Measurements from ENCODE around the gene OSBPL6.
"Not testable (repeated sequence)": the region's sequence is repeated elsewhere in the genome, so short reads cannot be mapped to it uniquely, and the experiment has no call there.

OSBPL6 gene

DNA sequence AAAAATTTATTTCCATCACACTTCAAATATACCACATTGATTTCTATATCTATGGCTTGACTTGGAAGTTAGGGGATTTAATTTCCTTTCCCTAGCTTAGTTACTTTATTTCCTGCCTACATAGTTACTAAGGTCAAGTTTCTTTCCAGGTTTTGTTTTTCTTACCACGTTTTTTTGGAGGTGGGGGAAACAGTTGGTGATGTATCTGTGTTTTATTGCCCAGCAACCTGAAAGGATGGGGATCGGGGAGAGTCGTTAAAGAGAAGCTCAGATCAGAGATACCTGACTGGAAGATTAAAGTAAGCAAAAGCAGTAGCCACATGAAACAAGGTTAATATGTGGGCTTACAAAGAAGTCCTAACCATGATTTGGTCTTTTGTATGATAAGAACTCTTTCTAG, 127.8 kb downstream of the OSBPL6 start (continued):
- TF ChIP-seq CSRNP3 (CRISPR knock-in tag; IDR thresholded peaks at IDR 0.05) (no peak), SNAI2 (CRISPR knock-in tag; IDR thresholded peaks at IDR 0.05) (no peak), BACH2 (CRISPR knock-in tag; IDR thresholded peaks at IDR 0.05; ENCODE audit: borderline replicate concordance) (no peak), ISL1 (CRISPR knock-in tag; IDR thresholded peaks at IDR 0.05) (no peak), ESRRG (CRISPR knock-in tag; IDR thresholded peaks at IDR 0.05) (no peak)

DNA sequence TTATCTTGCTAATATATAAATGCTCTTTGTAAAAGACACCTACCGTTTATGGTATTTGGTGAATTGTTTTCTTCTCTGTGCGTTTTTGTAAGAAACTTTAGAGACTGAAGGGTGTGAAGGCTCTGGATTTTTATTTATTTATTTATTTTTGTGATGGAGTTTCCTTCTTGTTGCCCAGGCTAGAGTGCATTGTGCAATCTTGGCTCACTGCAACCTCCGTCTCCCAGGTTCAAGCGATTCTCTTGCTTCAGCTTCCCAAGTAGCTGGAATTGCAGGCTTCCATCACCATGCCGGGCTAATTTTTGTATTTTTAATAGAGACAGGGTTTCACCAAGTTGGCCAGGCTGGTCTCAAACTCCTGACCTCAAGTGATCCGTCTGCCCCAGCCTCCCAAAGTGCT, 129.0 kb downstream of the OSBPL6 start:
- ATAC-seq = not testable (repeated sequence)

DNA sequence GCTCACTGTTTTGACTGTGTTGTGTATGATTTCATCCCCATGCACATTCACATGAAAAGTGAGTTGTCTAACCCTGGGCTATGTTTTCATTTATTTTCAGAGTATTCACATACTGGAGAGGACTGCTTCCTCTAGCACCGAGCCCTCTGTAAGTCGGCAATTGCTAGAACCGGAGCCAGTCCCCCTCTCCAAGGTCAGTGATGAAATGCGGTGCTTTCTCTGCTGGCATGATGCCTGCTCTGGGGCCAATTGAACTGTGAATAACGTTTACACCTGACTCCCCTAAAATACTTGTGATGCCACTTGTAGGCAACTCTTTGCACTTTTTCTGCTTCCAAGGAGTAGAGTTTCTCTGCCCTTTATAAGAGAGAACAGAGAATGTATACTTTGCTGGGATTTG, 129.8 kb downstream of the OSBPL6 start:
- no peak for ATAC-seq
- no peak for TF ChIP-seq ZFP3 (CRISPR knock-in tag; IDR thresholded peaks at IDR 0.05)
- TF ChIP-seq RARB (CRISPR knock-in tag; IDR thresholded peaks at IDR 0.05) = no peak
- no peak for TF ChIP-seq TCF4 (CRISPR knock-in tag; IDR thresholded peaks at IDR 0.05; ENCODE audit: borderline replicate concordance)

DNA sequence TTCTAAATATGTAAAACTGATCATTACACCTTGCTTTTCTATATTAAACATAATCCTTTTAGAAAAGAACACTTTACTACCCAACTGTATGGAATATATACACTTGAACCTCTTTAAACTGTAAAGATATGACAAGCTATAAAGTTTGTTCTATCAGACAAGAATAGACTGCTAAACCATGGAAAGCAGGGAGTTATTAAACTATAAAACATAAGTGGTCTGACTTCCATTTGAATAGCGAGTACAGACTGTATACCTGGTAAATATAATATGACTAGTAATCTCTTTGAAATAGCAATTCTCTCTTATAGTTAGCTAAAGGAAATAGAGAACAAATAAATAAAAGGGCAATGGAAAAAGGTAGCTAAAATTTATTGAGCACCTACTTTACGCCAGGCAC, 131.0 kb downstream of the OSBPL6 start:
- ATAC-seq = no peak
- TF ChIP-seq ZNF565 (CRISPR knock-in tag; conservative IDR thresholded peaks at IDR 0.05; ENCODE audit: low read depth) (no peak), RARB (CRISPR knock-in tag; IDR thresholded peaks at IDR 0.05) (no peak)

DNA sequence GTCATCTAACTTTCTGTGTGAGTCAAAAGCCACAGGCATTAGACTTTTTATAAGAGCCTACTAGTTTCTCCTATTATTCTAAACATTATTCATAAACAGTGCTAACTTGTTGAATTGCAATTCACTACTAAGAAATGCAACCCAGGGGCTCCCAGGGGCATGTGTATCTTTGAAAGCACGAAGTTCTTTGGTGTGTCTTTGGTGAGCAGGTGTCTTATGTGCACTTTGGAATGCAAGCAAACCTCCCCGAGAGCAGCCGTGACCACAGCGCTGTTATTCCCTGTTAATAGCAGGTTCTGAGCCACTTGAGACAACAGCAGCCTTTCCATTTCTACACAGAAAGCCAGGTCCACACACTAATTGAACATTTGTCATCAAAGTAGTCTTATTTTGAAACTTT, 133.2 kb downstream of the OSBPL6 start:
- no peak for ATAC-seq
- TF ChIP-seq CSRNP3 (CRISPR knock-in tag; IDR thresholded peaks at IDR 0.05) (no peak), ISL1 (CRISPR knock-in tag; IDR thresholded peaks at IDR 0.05) (no peak), TCF4 (CRISPR knock-in tag; IDR thresholded peaks at IDR 0.05; ENCODE audit: borderline replicate concordance) (no peak)

DNA sequence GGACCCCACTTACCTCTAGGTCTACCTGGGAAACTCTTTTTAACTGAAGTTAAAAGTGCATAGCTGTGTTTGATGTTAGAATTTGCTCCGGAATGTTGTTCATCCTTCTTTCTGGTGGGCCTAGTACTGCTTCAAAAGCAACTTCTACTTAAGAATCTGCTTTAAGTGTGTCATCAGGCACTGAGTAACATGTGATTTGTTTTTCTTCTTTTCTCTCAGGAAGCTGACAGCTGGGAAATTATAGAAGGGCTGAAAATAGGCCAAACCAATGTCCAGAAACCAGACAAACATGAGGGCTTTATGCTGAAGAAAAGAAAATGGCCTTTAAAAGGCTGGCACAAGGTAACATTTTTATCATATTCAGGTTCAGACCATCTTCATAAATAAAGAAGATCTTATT, 133.7 kb downstream of the OSBPL6 start:
- ATAC-seq = no peak
- TF ChIP-seq POU6F1 (CRISPR knock-in tag; IDR thresholded peaks at IDR 0.05; ENCODE audit: borderline replicate concordance, low read depth) = no peak
- no peak for TF ChIP-seq ESRRG (CRISPR knock-in tag; IDR thresholded peaks at IDR 0.05)
- TF ChIP-seq ARNTL (CRISPR knock-in tag; IDR thresholded peaks at IDR 0.05; ENCODE audit: borderline replicate concordance, low read depth) = no peak
- TF ChIP-seq, protein P1, sequence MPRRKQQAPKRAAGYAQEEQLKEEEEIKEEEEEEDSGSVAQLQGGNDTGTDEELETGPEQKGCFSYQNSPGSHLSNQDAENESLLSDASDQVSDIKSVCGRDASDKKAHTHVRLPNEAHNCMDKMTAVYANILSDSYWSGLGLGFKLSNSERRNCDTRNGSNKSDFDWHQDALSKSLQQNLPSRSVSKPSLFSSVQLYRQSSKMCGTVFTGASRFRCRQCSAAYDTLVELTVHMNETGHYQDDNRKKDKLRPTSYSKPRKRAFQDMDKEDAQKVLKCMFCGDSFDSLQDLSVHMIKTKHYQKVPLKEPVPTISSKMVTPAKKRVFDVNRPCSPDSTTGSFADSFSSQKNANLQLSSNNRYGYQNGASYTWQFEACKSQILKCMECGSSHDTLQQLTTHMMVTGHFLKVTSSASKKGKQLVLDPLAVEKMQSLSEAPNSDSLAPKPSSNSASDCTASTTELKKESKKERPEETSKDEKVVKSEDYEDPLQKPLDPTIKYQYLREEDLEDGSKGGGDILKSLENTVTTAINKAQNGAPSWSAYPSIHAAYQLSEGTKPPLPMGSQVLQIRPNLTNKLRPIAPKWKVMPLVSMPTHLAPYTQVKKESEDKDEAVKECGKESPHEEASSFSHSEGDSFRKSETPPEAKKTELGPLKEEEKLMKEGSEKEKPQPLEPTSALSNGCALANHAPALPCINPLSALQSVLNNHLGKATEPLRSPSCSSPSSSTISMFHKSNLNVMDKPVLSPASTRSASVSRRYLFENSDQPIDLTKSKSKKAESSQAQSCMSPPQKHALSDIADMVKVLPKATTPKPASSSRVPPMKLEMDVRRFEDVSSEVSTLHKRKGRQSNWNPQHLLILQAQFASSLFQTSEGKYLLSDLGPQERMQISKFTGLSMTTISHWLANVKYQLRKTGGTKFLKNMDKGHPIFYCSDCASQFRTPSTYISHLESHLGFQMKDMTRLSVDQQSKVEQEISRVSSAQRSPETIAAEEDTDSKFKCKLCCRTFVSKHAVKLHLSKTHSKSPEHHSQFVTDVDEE (CRISPR knock-in tag; IDR thresholded peaks at IDR 0.05) = no peak
- TF ChIP-seq TOX (CRISPR knock-in tag; IDR thresholded peaks at IDR 0.05; ENCODE audit: borderline replicate concordance) = no peak
- TF ChIP-seq BACH2 (CRISPR knock-in tag; IDR thresholded peaks at IDR 0.05; ENCODE audit: borderline replicate concordance) = no peak
- TF ChIP-seq TCF4 (CRISPR knock-in tag; IDR thresholded peaks at IDR 0.05; ENCODE audit: borderline replicate concordance) = no peak
- TF ChIP-seq ISL1 (CRISPR knock-in tag; IDR thresholded peaks at IDR 0.05) = no peak
- no peak for TF ChIP-seq RARB (CRISPR knock-in tag; IDR thresholded peaks at IDR 0.05)
- TF ChIP-seq, protein P2, sequence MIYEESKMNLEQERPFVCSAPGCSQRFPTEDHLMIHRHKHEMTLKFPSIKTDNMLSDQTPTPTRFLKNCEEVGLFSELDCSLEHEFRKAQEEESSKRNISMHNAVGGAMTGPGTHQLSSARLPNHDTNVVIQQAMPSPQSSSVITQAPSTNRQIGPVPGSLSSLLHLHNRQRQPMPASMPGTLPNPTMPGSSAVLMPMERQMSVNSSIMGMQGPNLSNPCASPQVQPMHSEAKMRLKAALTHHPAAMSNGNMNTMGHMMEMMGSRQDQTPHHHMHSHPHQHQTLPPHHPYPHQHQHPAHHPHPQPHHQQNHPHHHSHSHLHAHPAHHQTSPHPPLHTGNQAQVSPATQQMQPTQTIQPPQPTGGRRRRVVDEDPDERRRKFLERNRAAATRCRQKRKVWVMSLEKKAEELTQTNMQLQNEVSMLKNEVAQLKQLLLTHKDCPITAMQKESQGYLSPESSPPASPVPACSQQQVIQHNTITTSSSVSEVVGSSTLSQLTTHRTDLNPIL (CRISPR knock-in tag; IDR thresholded peaks at IDR 0.05; ENCODE audit: low read depth) = no peak
- no peak for TF ChIP-seq ZC3H10 (CRISPR knock-in tag; IDR thresholded peaks at IDR 0.05)
- no peak for TF ChIP-seq GLIS3 (CRISPR knock-in tag; IDR thresholded peaks at IDR 0.05)
